Parathyroid adenoma (tissue), 2 donors: ENCODE data around the gene RPL10A.
"Not testable (repeated sequence)": the region's sequence is repeated elsewhere in the genome, so short reads cannot be mapped to it uniquely, and the experiment has no call there.

Source experiments
- H2AFZ ChIP-seq: fragments of 300-600 bp; sonication (generic); one replicate; pipeline ENCODE4 v1.7.0; 2017; ENCODE audit warnings: antibody characterized with exemption, mild to moderate bottlenecking
- H3K27ac ChIP-seq: fragments of 300-600 bp; sonication (generic); one replicate; pipeline ENCODE4 v1.7.0; 2017
- H3K27me3 ChIP-seq: fragments of 300-600 bp; sonication (generic); one replicate; pipeline ENCODE4 v1.7.0; 2017; ENCODE audit warnings: low read length; ENCODE audit not compliant: control insufficient read depth, insufficient read depth
- H3K36me3 ChIP-seq: fragments of 300-600 bp; sonication (generic); one replicate; pipeline ENCODE4 v1.7.0; 2017; ENCODE audit warnings: low read length; ENCODE audit not compliant: control insufficient read depth, insufficient read depth
- H3K4me1 ChIP-seq: fragments of 300-600 bp; sonication (generic); one replicate; pipeline ENCODE4 v1.7.0; 2017; ENCODE audit warnings: control low read depth
- H3K4me2 ChIP-seq: fragments of 300-600 bp; sonication (generic); one replicate; pipeline ENCODE4 v1.7.0; 2017; ENCODE audit warnings: low read length
- H3K4me3 ChIP-seq: fragments of 300-600 bp; sonication (generic); one replicate; pipeline ENCODE4 v1.7.0; 2017; ENCODE audit warnings: low read depth, low read length
- H3K79me2 ChIP-seq: fragments of 300-600 bp; sonication (generic); one replicate; pipeline ENCODE4 v1.7.0; 2017; ENCODE audit warnings: control low read depth
- H3K9ac ChIP-seq: fragments of 300-600 bp; sonication (generic); one replicate; pipeline ENCODE4 v1.7.0; 2017; ENCODE audit warnings: mild to moderate bottlenecking
- H3K9me3 ChIP-seq: fragments of 300-600 bp; sonication (generic); one replicate; pipeline ENCODE4 v1.7.0; 2017; ENCODE audit warnings: low read length; ENCODE audit not compliant: control insufficient read depth
- CTCF ChIP-seq: fragments of 300-600 bp; sonication (generic); IDR thresholded peaks from one replicate; pipeline ENCODE4 v1.7.0; 2017; ENCODE audit warnings: antibody characterized with exemption, mild to moderate bottlenecking
- donor health status: primary hyperparathyroidism.

The RPL10A gene

GRCh38 chr6:35512740-35513139 is 44.5 kb downstream of the RPL10A start, which contains the start of gene TULP1:
Gene TULP1, minus strand, starts transcription at chr6:35512896. Its CDS starts 38 bp downstream, at chr6:35512858.
- no peak within 1 kb of the TSS for H3K27ac ChIP-seq
- H3K9ac ChIP-seq = no peak within 1 kb of the TSS
- no peaks in the 10 kb centered on the region for H3K79me2 ChIP-seq
- H3K4me2 ChIP-seq = no peak within 1 kb of the TSS
- no peaks in the 10 kb centered on the region for H3K9me3 ChIP-seq
- no peaks in the 10 kb centered on the region for H3K27me3 ChIP-seq
- no peaks in the 10 kb centered on the region for H3K36me3 ChIP-seq
- no peak for TF ChIP-seq CTCF
- H2AFZ ChIP-seq = no peak within 1 kb of the TSS
- H3K4me3 ChIP-seq = no peak within 1 kb of the TSS
- no peaks in the 10 kb centered on the region for H3K4me1 ChIP-seq

DNA sequence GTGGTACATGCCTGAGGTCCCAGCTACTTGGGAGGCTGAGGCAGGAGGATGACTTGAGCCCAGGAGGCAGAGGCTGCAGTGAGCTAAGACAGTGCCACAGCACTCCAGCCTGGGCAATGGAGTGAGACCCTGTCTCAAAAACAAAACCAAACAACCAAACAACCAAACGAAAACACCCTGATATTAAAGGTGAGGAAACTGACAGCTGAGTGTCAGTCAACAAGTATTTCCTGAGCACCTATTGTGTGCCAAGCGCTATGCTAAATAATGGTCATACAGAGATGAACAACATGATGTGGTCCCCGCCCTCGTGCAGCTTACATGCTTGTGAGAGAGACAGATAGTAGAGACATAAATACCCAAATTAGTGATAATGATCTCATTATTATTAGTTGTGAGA is 46.4 kb downstream of the RPL10A start:
- Histone ChIP-seq H3K36me3 (no peaks in the 10 kb centered on the region), H3K4me3 (no peak overlapping the region), H3K79me2 (no peaks in the 10 kb centered on the region), H3K4me2 (no peak overlapping the region), H3K27ac (no peak overlapping the region), H2AFZ (no peak overlapping the region), H3K27me3 (no peaks in the 10 kb centered on the region), H3K9me3 (no peaks in the 10 kb centered on the region), H3K9ac (no peak overlapping the region), H3K4me1 (no peaks in the 10 kb centered on the region)
- TF ChIP-seq CTCF = no peak

DNA sequence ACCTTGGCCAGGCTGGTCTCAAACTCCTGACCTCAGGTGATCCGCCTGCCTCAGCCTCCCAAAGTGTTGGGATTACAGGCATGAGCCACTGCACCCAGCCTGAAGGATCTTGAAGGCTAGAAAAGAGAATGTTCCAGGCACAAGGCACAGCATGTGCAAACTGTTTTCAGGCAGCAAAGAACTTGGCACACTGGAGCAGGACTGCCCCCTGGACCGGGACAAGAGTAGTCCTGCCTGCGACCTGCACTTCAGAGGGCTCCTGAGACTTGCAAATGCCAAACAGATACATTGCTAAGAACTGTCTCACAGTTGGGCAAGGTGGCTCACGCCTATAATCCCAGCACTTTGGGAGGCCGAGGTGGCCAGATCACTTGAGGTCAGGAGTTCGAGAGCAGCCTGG is 47.7 kb downstream of the RPL10A start:
- H3K27ac ChIP-seq, H2AFZ ChIP-seq, H3K27me3 ChIP-seq, H3K4me1 ChIP-seq, H3K9me3 ChIP-seq, H3K9ac ChIP-seq, H3K36me3 ChIP-seq, H3K79me2 ChIP-seq, H3K4me3 ChIP-seq, H3K4me2 ChIP-seq: not testable (repeated sequence)

DNA sequence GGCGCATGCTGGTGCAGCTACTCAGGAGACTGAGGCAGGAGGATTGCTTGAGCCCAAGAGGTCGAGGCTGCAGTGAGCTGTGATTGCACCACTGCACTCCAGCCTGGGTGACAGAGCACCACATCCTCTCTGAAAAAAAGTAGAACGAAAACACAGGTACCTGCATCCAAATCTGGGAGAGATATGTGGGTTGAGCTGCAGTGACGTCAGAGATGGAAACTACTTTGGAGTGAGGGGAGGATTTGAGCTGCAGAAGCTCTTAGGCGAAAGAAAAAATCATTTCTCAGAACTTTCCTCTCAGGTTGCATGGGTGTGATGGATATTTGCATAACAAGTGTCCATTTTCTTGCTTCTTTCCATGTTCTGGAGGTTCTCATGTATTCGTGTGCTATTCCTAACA is 48.5 kb downstream of the RPL10A start:
- Histone ChIP-seq H3K79me2 (no peaks in the 10 kb centered on the region), H2AFZ (no peak overlapping the region), H3K4me2 (no peak overlapping the region), H3K9me3 (no peaks in the 10 kb centered on the region), H3K27me3 (no peaks in the 10 kb centered on the region), H3K27ac (no peak overlapping the region), H3K4me3 (no peak overlapping the region), H3K4me1 (no peaks in the 10 kb centered on the region), H3K9ac (no peak overlapping the region), H3K36me3 (no peaks in the 10 kb centered on the region)
- TF ChIP-seq CTCF = no peak

DNA sequence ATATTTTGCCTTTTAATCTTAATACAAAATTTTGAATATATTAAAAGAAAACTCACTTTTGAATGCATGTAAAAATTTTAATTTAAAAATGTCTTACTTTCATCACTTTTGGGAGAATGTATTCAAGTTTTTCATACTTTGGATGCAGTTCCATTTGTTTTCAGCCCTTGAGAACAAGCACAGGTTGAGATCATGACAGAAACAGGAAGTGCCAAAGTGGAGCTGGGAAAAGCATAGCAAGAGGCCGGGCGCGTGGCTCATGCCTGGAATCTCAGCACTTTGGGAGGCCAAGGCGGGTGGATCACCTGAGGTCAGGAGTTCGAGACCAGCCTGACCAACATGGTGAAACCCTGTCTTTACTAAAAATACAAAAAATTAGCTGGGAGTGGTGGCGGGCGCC is 49.8 kb downstream of the RPL10A start:
- H3K36me3 ChIP-seq, H3K79me2 ChIP-seq, H3K9ac ChIP-seq, H3K4me1 ChIP-seq, H2AFZ ChIP-seq, H3K27me3 ChIP-seq, H3K9me3 ChIP-seq, H3K4me2 ChIP-seq, H3K4me3 ChIP-seq, H3K27ac ChIP-seq: not testable (repeated sequence)

DNA sequence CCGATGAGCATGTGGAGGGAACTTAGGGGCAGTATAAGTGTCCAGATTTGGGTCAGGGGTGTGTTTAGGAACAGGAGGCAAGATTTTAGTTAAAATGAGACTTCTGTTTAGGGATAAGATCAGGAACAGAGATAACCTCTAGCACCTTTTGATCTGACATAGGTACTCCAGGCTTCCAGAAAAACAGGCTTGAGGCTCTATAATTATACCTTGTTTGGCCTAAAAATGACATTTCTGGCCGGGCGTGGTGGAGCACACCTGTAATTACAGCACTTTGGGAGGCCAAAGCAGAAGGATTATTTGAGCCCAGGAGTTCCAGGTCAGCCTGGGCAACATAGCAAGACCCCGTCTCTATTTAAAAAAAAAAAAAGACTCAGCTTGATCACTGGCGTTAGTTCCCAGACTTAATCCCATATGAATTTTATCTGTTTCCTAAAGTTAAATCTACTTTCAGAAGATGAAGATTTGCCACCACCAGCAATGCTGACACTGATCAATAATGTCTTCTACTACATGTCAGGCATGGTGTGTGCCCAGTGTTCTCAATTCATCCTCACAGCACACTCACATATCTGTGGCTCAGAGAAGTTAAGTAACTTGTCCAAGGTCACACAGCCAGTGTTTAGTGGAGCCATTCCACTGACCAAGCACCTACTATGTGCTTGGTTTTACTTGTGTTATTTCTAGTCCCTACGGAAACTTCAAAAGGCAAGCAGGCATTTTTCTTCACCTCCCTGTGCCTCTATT is 50.5 kb downstream of the RPL10A start:
- Histone ChIP-seq H3K79me2 (no peaks in the 10 kb centered on the region), H3K9me3 (no peaks in the 10 kb centered on the region), H3K4me1 (no peaks in the 10 kb centered on the region), H3K27me3 (no peaks in the 10 kb centered on the region), H3K27ac (no peak overlapping the region), H3K4me3 (no peak overlapping the region), H3K9ac (no peak overlapping the region), H3K4me2 (no peak overlapping the region), H3K36me3 (no peaks in the 10 kb centered on the region), H2AFZ (no peak overlapping the region)
- TF ChIP-seq CTCF = no peak
